DMS114 treated with DMSO at 0.1 percent for 48 hours (cell line): ENCODE results near the gene KIRREL1.

ENCODE experiments used
- DNase-seq: peaks from one replicate; lab custom pipeline; 2025; ENCODE audit not compliant: unreplicated experiment; lab: John Stamatoyannopoulos, UW

The KIRREL1 gene

GRCh38 chr1:158101927-158102326 is 108.5 kb downstream of the KIRREL1 start:
- DNase-seq, result no peak

GRCh38 chr1:158102881-158103674 is 109.6 kb downstream of the KIRREL1 start:
- DNase-seq, result no peak

GRCh38 chr1:158103861-158104522 is 110.5 kb downstream of the KIRREL1 start:
- DNase-seq, result no peak

GRCh38 chr1:158104891-158105290 is 111.4 kb downstream of the KIRREL1 start:
- no peak for DNase-seq

- DNase-seq, result no peak
Measured at GRCh38 chr1:158105352-158106095, 112.1 kb downstream of the KIRREL1 start.

- DNase-seq, result no peak
Measured at GRCh38 chr1:158107916-158108315, 114.5 kb downstream of the KIRREL1 start.

- DNase-seq, result peak; percentile 44
Measured at GRCh38 chr1:158112994-158113758, 119.7 kb downstream of the KIRREL1 start.

GRCh38 chr1:158113759-158114127 is 120.3 kb downstream of the KIRREL1 start:
- no peak for DNase-seq

GRCh38 chr1:158115126-158115525 is 121.7 kb downstream of the KIRREL1 start:
- no peak for DNase-seq

- no peak for DNase-seq
Measured at GRCh38 chr1:158116311-158117167, 123.1 kb downstream of the KIRREL1 start.

- peak; percentile 81 for DNase-seq
Measured at GRCh38 chr1:158117854-158118704, 124.6 kb downstream of the KIRREL1 start.

- DNase-seq, result no peak
Measured at GRCh38 chr1:158118713-158119402, 125.4 kb downstream of the KIRREL1 start.

GRCh38 chr1:158119976-158120653 is 126.7 kb downstream of the KIRREL1 start:
- no peak for DNase-seq

GRCh38 chr1:158121604-158122254 is 128.3 kb downstream of the KIRREL1 start:
- peak; percentile 36 for DNase-seq

GRCh38 chr1:158122833-158123388 is 129.5 kb downstream of the KIRREL1 start:
- DNase-seq, result no peak

- DNase-seq, result no peak
Measured at GRCh38 chr1:158124034-158124433, 130.6 kb downstream of the KIRREL1 start.

GRCh38 chr1:158124999-158125398 is 131.6 kb downstream of the KIRREL1 start:
- peak; percentile 99 for DNase-seq
